Measurements from ENCODE around the gene THSD4.

THSD4 gene

DNA sequence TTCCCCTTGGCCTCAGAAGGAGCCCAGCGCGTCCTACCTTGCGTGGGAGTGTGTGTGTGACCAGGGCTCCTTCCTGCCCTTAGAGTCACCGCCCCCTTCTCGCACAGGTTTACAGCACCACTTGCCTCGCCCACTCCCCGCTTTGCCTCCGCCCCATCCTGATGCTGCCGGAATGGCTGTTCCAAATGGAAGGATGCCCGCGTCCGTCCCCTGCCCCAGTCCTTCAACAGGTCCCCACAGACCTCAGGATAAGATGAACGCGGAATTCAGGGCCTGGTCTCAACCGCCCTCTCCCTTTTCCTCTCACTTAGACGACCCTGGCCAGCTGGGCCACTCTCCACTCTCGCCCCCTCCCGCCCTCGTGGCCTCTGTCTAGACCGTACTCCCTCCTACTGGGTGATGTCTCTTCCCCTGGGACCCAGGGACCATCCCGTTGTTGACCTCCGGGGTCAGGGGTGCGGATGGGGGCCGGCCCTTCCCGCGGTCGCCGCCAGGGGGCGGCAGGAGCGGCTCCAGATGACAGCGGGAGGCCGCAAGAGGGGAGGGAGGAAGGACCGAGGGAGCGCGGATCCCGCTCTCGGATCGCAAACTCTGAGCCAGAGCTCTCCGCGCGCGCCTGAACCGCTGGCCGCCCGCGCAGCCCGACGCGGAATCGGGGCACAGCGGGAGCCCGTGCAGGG, at the start of gene THSD4:
Gene THSD4 (plus strand): TSS at position 585 of the 680 bp plus-strand sequence.
- peak; percentile 81 for DNase-seq

DNA sequence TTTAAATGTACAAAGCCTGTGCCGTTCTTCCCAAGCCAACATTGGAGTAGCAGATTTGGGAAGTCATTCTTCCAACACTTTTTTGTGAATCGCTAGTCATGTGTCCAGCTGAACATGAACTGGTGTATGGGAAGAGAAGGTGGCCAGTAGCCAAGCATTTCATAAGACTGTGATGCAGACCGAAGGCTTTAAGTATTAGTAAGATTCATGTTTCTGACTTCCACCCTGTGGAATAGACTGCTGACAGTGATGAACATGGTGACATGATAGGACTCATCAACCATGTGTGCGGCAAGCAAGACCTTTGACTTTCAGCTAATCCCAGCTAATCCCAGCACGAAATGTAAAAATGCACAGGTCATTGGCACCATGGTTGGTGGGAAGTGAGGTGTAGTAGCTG, 48.3 kb upstream of the THSD4 start:
- peak; percentile 71 for DNase-seq

DNA sequence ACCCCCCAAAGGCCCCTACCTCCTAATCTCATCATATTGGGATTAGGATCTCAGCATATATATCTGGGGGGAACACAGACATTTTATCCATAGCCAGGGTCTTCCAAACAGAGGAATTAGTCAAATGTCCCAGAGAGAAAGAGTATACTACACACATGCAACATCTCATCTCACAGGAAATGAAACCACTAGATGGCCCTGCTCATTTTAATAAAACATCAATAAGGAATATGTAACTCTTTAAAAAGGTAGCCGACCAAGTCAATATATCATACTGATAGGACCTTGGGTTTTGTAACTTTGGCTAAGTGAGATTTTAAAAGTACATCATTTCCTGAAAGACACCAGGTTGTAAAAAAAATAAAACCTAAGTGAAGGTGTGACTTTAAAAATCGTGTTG, 45.6 kb upstream of the THSD4 start:
- no peak for DNase-seq

DNA sequence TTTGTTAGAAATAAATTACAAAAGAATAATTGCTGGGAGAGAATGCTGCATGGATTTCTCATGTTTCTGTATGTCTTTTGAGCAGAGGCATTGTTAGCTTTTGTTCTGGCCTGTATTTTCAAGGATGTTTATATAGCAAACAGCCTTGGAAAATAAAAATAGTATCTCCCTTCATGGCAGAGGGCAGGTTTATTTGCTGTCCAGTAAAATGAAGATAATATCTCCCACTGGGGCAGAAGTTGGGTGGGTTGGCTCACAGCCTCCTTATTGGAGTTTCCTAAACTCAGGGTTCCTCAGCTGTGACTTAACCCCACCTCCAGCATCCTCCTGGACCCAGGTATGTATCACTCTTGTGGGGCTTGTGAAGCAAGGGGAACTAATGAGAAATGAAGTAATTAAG, 43.7 kb upstream of the THSD4 start:
- DNase-seq, result no peak

DNA sequence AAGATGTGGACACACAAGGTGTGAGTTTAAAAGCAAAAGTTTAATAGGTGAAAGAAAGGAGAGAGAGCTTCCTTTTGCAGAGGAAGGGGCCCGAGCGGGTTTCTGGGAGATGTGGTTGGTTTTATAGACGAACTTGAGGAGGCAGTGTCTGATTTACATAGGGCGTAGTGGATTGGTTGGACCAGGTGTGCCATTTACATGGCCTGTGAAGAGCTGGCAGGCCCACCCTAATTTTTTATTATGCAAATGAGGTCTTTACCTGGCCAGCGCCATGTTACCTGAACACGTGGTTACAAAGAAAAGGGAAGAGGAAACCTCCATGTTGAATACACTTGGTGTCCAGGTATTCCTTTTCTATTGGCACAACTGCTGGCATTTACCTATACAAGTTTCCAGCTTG, 42.8 kb upstream of the THSD4 start:
- DNase-seq, result no peak

DNA sequence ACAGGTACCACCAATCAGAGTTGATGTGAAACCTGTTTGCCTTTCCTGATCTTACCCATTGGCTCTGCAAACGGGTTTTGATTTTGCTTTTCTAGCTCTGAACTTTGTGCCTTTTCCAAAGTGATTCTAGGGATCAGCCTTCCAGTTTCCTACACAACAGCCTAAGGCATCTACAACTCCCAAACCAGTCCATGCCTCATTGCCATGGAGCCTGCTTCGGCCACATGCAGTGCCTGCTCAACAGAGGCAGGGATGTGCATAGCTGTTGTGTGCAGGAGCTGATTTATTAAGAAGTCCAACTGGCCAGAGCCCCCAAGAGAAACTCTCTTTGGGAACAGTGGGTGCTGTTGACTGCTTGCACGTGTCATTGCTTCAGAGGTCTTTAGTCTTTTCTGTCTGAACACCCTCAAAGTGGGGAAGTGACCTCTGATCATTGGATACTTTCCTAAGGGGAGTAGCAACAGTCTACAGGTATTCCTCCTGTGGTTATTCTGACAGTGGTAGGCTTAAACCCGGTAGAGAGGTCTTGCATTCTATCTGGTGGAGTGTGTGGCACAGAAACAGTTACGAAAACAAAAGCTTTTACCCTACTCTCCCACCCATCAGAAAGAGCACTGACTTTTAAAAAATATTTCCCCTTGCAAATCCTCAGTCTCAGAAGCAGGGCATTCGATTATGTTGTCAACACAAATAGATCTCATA, 36.6 kb upstream of the THSD4 start:
- DNase-seq, result no peak

DNA sequence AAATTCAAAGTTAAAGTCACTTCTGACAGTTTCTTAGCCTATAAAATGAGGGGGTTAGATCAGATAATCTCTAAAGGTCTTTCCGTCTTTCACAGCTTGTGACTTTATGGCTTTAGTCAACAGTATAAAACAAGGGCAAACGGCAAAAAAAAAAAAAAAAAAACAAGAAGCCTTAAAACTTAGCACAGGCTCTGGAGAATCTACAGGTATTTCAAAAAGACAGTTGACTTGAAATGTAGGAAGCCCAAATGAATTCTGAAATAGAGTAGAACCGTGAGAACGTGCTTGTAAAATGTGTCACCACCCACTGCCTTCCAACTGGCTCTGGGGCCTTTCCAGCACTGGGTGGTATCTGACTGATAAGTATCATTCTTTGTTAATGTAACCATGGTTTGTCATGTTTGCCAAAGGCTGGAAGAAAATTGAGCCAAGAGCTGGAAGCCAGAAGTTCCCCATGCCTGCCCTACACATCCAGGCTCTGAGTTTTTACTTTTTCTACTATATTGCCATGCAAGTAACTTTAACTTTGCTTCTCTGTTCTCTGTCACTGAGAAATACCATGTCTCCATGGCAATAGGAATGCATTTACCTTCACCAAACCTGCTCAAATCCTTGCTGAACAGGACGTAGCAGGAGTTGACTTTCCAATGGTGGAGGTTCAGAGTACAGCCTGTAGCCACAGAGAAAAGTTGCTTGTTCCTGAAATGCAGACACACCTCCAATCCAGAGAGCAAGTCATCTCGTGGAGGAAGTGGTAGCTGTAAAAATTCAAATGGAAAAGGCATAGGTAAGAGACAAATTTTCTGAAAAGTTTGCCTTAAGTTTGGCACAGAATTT, 35.8 kb upstream of the THSD4 start:
- DNase-seq, result peak; percentile 93

DNA sequence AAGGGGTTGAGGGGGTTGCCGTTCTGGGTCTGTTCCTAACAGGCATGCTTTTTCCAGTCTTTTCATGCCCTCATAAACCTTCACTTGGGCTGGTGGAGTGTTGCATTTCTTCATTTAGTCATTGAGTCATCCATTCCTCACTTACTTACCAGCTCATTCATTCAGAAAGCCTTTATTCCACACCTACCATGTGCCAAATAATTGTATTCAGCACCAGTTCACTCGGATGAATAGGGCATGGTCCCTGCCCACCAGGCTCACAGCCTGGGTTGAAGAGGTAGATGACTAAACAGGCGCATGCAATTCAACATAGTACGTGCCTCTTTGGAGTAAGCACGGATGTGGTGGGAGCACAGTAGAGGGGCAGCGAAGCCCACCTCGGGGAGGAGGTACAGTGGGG, 35.1 kb upstream of the THSD4 start:
- no peak for DNase-seq

DNA sequence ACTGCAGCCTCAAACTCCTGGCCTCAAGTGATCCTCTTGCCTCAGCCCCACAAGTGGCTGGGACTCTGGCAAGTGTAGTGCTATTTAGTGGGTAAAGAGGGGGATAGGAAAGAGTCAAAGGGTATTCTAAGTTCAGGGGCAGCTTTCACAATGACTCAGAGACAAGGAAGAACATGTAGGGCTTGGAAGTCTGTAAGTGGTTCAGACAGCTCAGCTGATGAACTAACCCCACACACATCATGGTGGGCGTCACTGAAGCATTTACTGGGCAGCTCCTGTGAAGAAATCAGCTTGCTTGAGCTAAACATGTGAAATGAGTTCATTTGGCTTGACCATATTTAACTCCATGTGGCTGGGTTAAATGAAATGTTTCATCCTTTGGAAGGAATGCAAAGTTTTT, 34.6 kb upstream of the THSD4 start:
- DNase-seq, result peak; percentile 81

DNA sequence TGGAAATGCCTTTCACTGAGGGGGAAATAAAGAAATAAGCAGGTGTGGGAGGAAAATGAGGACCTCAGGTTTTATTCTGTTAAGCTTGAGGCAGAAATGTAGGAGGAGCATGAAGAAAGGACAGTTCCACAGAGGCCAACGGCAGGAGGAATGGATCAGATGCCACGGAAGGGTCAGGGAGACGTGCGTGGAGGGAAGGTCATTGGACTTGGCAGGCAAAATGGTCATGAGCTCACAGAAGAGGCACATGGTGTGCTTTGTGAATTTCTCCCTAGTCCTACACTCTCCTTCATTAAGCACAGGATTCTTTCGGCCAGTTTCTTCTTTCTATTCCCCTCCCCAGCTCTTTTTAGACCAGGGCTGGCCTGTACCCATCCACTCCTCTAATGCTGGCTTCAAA, 32.5 kb upstream of the THSD4 start:
- no peak for DNase-seq

DNA sequence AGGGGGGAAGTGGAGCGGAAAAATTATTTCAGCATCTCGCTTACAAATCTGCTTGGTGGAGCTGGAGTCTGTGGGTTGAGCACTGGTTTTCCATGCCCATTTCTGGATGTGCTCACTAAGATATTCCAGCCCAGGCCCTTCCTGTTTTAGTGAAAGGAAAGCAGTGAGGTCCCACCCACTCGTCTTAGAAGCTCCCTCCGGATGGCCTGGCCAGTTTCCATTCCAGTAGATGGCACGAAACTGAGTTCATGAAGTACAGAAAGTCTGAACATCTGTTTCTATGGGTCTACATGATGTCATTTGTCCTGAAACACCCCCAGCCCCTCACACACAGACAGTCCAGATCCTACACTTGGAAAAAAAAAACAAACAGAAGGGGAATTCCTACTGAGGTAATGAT, 31.9 kb upstream of the THSD4 start:
- DNase-seq, result peak; percentile 68

DNA sequence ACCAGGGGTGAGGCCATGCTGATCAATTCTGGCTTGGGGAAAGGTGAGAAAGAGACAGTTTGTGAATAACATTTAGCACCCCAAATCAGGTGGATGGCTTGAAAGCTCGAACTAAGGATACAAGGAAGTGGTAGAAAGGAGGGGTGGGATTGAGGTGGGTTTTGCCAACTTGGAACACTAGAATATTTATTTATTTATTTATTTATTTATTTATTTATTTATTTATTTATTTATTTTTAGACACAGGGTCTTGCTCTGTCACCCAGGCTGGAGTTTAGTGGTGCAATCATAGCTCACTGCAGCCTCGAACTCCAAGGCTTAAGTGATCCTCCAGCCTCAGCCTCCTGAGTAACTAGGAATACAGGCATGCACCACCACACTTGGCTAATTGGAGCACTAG, 31.0 kb upstream of the THSD4 start:
- no peak for DNase-seq

DNA sequence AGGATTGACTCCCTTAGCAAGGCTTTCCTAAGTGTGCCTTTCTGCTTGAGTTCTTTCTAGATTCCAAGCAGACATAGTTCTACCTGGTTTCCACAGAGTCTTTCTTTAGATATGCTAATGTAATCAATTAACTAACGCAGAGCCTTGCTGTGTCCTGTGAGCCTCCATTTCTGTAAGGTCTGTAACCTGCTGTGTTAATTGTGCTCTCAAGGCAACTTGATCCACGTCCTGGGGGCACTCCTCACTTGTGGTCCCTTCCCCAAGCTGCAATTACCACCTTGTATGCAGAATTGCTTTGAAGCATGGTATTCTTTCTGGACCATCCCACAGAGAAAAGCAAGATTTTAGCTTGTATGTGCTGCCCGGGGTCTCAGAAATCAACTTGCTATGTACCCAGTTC, 29.5 kb upstream of the THSD4 start:
- DNase-seq, result no peak

DNA sequence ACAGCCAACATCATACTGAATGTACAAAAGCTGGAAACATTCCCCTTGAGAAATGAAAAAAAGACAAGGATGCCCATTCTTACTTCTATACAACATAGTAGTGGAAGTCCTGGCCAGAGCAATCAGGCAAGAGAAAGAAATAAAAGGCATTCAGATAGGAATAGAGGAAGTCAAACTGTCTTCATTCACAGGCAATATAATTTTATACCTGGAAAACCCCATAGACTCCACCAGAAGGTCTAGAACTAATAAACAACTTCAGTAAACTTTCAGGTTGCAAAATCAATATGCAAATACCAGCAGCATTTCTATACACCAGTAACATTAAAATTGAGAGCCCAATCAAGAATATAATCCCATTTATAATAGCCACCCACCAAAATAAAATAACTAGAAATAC, 27.1 kb upstream of the THSD4 start:
- no peak for DNase-seq

DNA sequence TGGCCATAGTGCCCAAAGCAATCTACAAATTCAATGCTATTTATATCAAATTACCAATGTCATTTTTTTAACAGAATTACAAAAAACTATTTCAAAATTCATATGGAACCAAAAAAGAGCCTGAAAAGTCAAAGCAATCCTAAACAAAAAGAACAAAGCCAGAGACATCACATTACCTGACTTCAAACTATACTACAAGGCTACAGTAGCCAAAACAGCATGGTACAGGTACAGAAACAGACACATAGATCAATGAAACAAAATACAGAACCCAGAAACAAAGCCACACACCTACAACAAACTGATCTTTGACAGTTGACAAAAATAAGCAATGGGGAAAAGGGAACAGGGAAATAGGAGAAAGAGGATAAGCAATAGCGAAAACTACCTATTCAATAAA, 26.6 kb upstream of the THSD4 start:
- DNase-seq, result no peak

DNA sequence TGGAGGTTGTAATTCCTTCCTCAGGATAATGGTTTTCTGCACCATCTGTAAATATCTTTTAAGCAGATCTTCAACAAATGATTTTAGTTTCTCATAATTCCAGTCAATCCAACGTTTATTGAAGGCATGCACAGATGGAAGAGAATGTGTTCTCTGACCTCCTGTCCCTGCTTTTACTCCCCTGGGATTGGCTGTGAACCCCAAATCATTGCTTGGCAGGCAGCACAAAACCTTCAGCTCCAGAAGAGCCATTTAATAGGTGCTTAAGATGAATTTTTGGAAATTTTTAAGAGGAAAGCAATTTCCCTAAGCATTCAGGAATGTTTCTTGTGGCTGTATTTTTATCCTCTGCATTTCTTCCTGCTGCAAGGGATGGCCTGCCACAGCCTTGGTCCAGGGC, 25.5 kb upstream of the THSD4 start:
- no peak for DNase-seq

DNA sequence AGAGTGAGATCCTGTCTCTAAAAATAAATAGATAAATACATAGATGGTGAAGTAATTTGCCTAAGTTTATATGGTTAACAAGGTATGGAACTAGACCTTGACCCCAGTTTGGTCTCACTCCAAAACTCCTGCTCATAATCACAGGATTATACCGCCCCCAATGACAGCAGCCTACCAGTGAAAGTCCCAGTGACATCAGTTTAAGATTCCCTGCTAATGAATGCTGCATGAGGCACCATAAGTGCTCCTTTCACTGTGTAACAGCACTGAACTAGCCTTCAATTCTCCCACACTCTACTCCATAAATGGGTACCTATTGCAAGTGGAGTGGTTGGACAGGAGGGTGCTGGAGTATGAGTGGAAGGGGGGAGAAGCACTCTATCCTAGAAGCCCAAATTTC, 23.7 kb upstream of the THSD4 start:
- DNase-seq, result no peak

DNA sequence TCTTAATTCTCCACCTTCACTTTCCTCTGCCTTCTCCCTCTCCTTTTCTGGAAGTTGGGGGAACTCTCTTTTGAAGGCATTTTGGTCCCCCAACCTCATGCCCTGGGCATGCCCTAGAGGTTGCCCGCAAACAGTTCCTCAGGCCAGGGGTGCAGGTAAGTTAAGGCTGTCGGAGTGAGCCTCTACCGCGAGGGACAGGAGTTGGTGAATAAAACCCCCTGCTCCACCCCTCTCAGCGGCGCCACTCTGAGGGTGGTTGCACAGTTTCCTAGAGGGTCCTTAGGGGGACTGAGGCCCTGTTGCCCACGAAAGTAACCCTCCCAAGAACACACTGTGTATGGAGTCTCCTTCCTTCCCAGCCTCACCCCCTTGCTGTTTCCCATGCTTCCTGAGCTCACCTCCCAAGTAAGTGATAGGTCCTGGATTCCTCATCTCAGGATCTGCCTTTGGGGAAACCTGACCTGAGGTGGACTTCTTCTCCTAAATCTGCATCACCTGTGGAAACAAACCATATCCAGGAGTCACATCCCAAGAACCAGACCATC, 23.1 kb upstream of the THSD4 start:
- no peak for DNase-seq

DNA sequence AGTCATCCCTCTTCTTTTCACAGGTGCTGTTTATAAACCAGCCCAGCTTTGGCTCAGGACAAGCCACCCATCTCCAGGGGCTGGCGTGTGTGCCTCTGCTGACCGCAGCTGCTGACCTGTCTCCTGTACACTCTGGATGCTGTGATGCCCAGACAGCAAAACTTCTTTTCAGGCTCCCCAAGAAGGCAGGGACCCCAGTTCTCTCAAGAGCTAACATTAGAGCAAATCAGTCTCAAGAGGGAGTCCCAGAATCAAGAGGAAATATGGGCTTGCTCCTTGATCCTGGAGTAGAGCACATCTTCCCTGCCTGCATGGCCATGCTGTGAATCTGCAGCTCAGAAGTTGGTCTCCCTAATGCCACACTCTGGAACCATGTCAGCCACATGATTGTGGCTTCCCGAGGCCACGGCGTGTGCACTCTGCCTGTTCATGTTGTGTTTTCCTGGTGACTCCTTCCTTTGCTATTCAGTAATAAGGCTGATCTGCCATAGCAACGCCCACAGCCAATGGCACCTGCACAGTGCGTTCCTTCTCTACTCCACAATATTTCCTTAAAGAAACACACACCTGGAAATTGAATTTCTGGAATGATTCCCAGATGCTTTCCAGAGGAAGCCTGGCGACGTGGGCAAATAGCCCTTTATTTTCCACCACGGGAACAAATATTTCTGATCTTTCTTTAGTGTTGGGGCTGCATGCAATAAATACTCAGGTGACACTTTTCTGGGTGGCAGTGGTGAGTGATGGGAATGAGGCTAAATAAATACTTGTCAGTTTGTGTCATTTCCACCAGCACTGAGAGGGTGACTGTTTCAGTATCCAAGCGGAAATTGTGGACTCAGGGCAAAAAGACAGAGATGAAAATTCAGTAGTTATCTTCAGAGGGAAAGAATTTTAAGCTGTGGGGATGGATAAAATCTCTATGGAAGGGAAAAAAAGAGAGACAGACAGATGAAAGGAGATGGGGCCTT, 21.9 kb upstream of the THSD4 start:
- DNase-seq, result peak; percentile 87

DNA sequence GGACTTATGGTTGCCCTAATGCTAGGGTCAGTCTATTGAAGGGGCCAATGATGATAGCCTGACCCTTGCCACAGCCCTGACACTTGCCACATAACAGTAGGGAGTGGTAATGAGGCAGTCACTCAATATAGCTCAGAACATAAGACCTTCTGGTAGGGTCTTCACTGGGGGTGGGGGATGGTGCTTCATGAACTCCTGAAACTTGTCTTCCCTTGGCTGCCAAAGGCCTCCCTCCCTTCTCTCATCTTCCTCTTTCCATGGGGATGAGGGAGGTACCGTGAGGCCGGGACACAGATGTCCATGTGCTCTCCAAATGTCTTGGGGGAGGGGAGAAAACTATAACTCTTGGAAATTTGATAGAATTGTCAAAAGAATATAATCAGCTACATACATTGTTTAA, 21.1 kb upstream of the THSD4 start:
- no peak for DNase-seq

DNA sequence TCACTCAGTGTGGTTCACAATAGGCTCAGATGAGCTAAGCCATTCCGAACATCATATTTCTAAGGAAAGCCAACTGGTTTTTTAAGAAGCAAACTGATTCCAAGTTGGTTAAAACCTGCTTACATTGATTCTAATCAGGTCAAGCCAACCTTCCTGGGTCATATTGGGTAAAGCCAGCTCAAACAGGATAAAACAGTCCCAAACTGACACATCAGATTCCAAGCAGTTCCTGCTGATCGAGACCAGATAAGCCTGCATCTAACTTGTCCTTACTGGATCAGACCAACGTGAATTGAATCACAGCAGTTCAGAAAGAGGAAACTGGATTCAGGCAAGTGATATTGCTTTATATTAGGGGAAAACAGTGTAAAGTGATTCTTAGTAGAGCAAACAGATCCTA, 18.6 kb upstream of the THSD4 start:
- DNase-seq, result peak; percentile 70

DNA sequence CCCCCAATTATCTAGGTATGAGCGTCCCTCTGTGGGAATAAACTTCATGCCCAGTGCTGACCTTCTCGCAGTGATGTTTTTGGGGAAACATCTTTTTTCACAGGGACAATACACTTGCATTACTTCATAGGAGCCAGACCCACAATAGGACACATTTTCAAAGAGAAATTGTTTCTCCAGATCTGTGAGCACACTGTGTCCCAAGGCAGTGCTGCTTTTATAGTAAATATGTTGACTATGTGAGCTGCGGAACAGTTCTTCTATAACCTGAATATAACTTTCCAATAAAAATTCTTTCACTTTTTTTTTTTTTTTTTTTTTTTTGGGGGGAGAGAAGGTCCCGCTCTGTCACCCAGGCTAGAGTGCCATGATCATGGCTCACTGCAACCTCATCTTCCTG, 17.4 kb upstream of the THSD4 start:
- DNase-seq, result no peak

DNA sequence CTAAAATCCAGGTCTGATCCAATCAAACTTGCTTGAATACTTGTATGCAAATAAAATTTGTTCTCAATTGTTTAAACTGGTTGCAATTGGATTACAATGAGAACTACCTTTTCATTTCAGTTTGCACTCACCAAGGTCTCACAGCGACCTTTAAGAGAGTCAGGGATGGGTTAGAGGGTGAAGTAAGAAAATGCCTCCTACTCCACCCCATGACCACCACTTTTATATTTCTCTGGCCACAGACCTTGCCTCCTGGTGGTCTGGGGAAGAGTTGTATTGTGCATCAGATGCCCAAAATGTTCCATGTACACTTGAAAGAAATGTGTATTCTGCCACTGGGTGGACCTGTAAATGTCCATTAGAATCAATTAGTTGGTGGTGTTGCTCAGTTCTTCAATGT, 16.4 kb upstream of the THSD4 start:
- DNase-seq, result no peak

Measured in EL (cell line).